Caco-2 (cell line): ENCODE measurements around the gene CDK7. TPM values are rescaled to one million over a fixed set of nuclear protein-coding genes. Genes with fewer than 3 reads are reported as not detected.

Experiments
- BruUV-seq: library from RNA; stranded (reverse); fragments of 400-500 nt; replicated peaks from 2 replicates; lab custom pipeline; 2021; lab: Mats Ljungman, UMichigan
- CTCF ChIA-PET: fragments of 300-600 bp; sonication (Branson Sonifier 250); formaldehyde crosslinking; loops from one replicate; lab custom pipeline; 2022; ENCODE audit warnings: antibody characterized with exemption; lab: Charles Lee
- POLR2A ChIA-PET: fragments of 300-600 bp; sonication (Branson Sonifier 250); formaldehyde crosslinking; loops from one replicate; lab custom pipeline; 2022; ENCODE audit warnings: antibody characterized with exemption; lab: Charles Lee
- DNase-seq, 2 experiments: peaks; one replicate each; pipeline versions ENCODE4 v3.0.0 to v3.0.0-alpha.2; 2020 to 2022
- H3K27me3 ChIP-seq: replicated peaks from 2 replicates; pipeline ENCODE4 v1.6.0; 2011; ENCODE audit warnings: low read length; ENCODE audit not compliant: control insufficient read depth, insufficient read depth
- H3K36me3 ChIP-seq: 2 replicates; pipeline ENCODE4 v1.5.1; 2011; ENCODE audit warnings: low read length; ENCODE audit not compliant: control insufficient read depth, insufficient read depth
- H3K4me1 ChIP-seq: fragments of 250-450 bp; sonication (Bioruptor Pico); 2 replicates; pipeline ENCODE4 v1.5.1; 2020; ENCODE audit warnings: mild to moderate bottlenecking
- H3K4me3 ChIP-seq: 2 replicates; pipeline ENCODE4 v1.5.1; 2011; ENCODE audit warnings: low read depth, mild to moderate bottlenecking, control low read depth, low read length
- H3K9me3 ChIP-seq: fragments of 250-450 bp; sonication (Bioruptor Pico); 2 replicates; pipeline ENCODE4 v1.5.1; 2020; ENCODE audit warnings: mild to moderate bottlenecking, moderate library complexity
- H3K27ac Mint-ChIP-seq: one replicate; pipeline ENCODE4 v1.8.0; 2022; ENCODE audit warnings: mixed read lengths; ENCODE audit not compliant: unreplicated experiment
- H3K27me3 Mint-ChIP-seq: one replicate; pipeline ENCODE4 v1.8.0; 2022; ENCODE audit warnings: mixed read lengths; ENCODE audit not compliant: insufficient read depth, unreplicated experiment
- H3K36me3 Mint-ChIP-seq: one replicate; pipeline ENCODE4 v1.8.0; 2022; ENCODE audit warnings: mild to moderate bottlenecking, mixed read lengths; ENCODE audit not compliant: insufficient read depth, unreplicated experiment
- H3K4me1 Mint-ChIP-seq: one replicate; pipeline ENCODE4 v1.8.0; 2022; ENCODE audit warnings: low read depth, mixed read lengths; ENCODE audit not compliant: unreplicated experiment
- H3K4me3 Mint-ChIP-seq: one replicate; pipeline ENCODE4 v1.8.0; 2022; ENCODE audit warnings: mild to moderate bottlenecking, moderate library complexity, mixed read lengths; ENCODE audit not compliant: unreplicated experiment
- H3K9me3 Mint-ChIP-seq: one replicate; pipeline ENCODE4 v1.8.0; 2022; ENCODE audit warnings: mixed read lengths; ENCODE audit not compliant: unreplicated experiment
- CTCF ChIP-seq, 2 experiments: fragments of 200-600 bp in 1 of 2; IDR thresholded peaks; 1 replicate in 1 of 2; 2 replicates in 1 of 2; pipeline versions ENCODE4 v1.5.1 to v1.8.0; 2011 to 2022; ENCODE audit warnings: antibody characterized with exemption in 1 of 2, control low read depth in 1 of 2, inconsistent platforms in 1 of 2, low read depth in 1 of 2, low read length in 1 of 2, mild to moderate bottlenecking in 1 of 2, moderate library complexity in 1 of 2; ENCODE audit not compliant: insufficient read depth in 1 of 2, severe bottlenecking in 1 of 2, unreplicated experiment in 1 of 2
- intact Hi-C: fragments of 100-400 bp; cut with micrococcal nuclease; formaldehyde crosslinking; loops from one replicate; pipeline ENCODE4 v1.10.0; 2022; ENCODE audit not compliant: unreplicated experiment
- total RNA-seq: library from RNA; stranded (reverse); gene quantifications from 2 replicates; pipeline ENCODE4 v1.2.3, GENCODE V29; 2022

The CDK7 gene
- total RNA-seq, 1 experiment from 2014 or later: 90.5 TPM

GRCh38 chr5:69225860-69226259 lies 8.8 kb upstream of the CDK7 start:
- no peaks in the 10 kb centered on the region for H3K27me3 ChIP-seq
- ChIA-PET POLR2A (no interaction called here), CTCF (no interaction called here)
- H3K4me1 ChIP-seq: peaks cover 18% of the 10 kb centered on the region; the same call in 1 of the 2 replicates
- Mint-ChIP-seq H3K36me3 (peaks cover 49% of the 10 kb centered on the region), H3K27ac (no peak overlapping the region), H3K4me1 (peaks cover 8% of the 10 kb centered on the region), H3K9me3 (no peaks in the 10 kb centered on the region), H3K27me3 (no peaks in the 10 kb centered on the region), H3K4me3 (no peak overlapping the region)
- H3K9me3 ChIP-seq: no peaks in the 10 kb centered on the region
- DNase-seq: no peak
- H3K36me3 ChIP-seq: no peaks in the 10 kb centered on the region
- intact Hi-C loops: no loop called here
- no peak for TF ChIP-seq CTCF (IDR thresholded peaks at IDR 0.05; ENCODE audit: insufficient read depth in 1 of 2, low read depth in 1 of 2, low read length in 1 of 2, severe bottlenecking in 1 of 2, unreplicated experiment in 1 of 2)
- BruUV-seq: no TSS peak
- no peak overlapping the region for H3K4me3 ChIP-seq

- BruUV-seq: no TSS peak
- Mint-ChIP-seq H3K4me1 (peaks cover 6% of the 10 kb centered on the region), H3K36me3 (peaks cover 44% of the 10 kb centered on the region), H3K9me3 (no peaks in the 10 kb centered on the region), H3K4me3 (no peak overlapping the region), H3K27me3 (no peaks in the 10 kb centered on the region), H3K27ac (no peak overlapping the region)
- ChIA-PET CTCF (no interaction called here), POLR2A (no interaction called here)
- Histone ChIP-seq H3K4me3 (no peak overlapping the region), H3K4me1 (peaks cover 20% of the 10 kb centered on the region), H3K27me3 (no peaks in the 10 kb centered on the region), H3K9me3 (no peaks in the 10 kb centered on the region), H3K36me3 (no peaks in the 10 kb centered on the region)
- no peak for TF ChIP-seq CTCF (IDR thresholded peaks at IDR 0.05; ENCODE audit: insufficient read depth in 1 of 2, low read depth in 1 of 2, low read length in 1 of 2, severe bottlenecking in 1 of 2, unreplicated experiment in 1 of 2)
- DNase-seq: no peak
- intact Hi-C loops: no loop called here
These were observed 4.5 kb upstream of the CDK7 start for GRCh38 chr5:69230181-69230580.

GRCh38 chr5:69231281-69231680 lies 3.4 kb upstream of the CDK7 start:
- intact Hi-C loops: no loop called here
- ChIA-PET POLR2A (no interaction called here), CTCF (no interaction called here)
- peaks cover 15% of the 10 kb centered on the region for H3K4me1 ChIP-seq
- H3K36me3 Mint-ChIP-seq: peaks cover 36% of the 10 kb centered on the region
- no peak overlapping the region for H3K4me3 Mint-ChIP-seq
- H3K9me3 ChIP-seq: no peaks in the 10 kb centered on the region
- no TSS peak for BruUV-seq
- no peaks in the 10 kb centered on the region for H3K27me3 Mint-ChIP-seq
- H3K4me1 Mint-ChIP-seq: peaks cover 6% of the 10 kb centered on the region
- no peak for TF ChIP-seq CTCF (IDR thresholded peaks at IDR 0.05; ENCODE audit: insufficient read depth in 1 of 2, low read depth in 1 of 2, low read length in 1 of 2, severe bottlenecking in 1 of 2, unreplicated experiment in 1 of 2)
- H3K36me3 ChIP-seq: no peaks in the 10 kb centered on the region
- DNase-seq: no peak
- H3K27ac Mint-ChIP-seq: no peak overlapping the region
- H3K27me3 ChIP-seq: no peaks in the 10 kb centered on the region
- no peak overlapping the region for H3K4me3 ChIP-seq
- H3K9me3 Mint-ChIP-seq: no peaks in the 10 kb centered on the region
